ENCODE measurements around the gene ECEL1. TPM values are rescaled to one million over a fixed set of nuclear protein-coding genes. Genes with fewer than 3 reads are reported as not detected.
"Not testable (repeated sequence)": the region's sequence is repeated elsewhere in the genome, so short reads cannot be mapped to it uniquely, and the experiment has no call there.

The ECEL1 gene
- total and polyA plus RNA-seq, 9 donors: 0.18 to 0.45 (median 0.33) TPM

- no peak for DNase-seq
- Histone ChIP-seq H3K36me3 (ENCODE audit: control insufficient read depth, insufficient read depth, low read length) (no peaks in the 10 kb centered on the region), H3K4me3 (ENCODE audit: low read length) (no peak overlapping the region), H3K27ac (ENCODE audit: low read length) (no peak overlapping the region), H3K9me3 (replicated peaks; ENCODE audit: control insufficient read depth, low read depth, low read length) (no peaks in the 10 kb centered on the region), H3K4me1 (ENCODE audit: control insufficient read depth, insufficient read depth, low read length) (peaks cover 11% of the 10 kb centered on the region), H3K27me3 (ENCODE audit: control insufficient read depth, insufficient read depth, low read length) (no peaks in the 10 kb centered on the region)
- WGBS (ENCODE audit: insufficient coverage): 75% methylated on average over 12 of the region's 12 CpGs
Observed at GRCh38 chr2:232441147-232441651, 46.4 kb downstream of the ECEL1 start.

DNA sequence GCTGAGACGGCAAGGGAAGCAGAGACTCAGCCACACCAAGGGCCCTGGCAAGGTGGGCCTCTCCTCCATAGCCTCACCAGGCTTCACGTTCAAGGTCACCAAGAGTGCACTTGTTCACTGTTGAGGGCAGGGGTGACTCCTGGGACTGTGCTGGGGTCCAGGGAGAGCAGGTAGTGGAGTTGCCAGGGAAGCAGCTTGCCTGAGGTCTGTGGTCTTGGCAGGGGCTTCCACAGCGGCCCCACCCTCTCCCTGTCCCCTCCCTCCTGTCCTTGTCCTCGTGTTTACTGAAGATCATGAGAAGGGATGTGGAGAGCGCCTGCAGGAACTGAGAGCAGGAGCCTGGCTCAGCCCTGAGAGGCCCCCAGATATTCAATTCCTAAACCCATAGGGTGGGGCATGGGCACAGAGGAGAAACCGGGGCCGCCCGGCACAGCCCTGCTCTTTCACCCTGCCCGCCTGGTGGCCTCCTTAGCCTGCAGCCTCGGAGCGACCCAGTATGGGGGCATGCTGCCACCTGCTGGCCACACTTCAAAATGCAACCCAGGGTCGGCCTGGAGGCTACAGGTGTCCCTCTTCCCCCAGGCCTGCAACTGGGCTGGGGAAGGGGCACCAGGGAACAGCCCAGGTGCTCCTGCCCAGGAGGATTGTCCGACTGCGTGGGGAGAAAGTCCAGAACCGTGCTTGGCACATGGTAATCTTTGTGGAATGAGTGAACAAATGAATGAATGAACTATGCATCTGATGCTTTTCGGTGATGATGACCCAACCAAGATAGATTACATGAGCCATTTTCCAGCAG, 47.2 kb downstream of the ECEL1 start:
- WGBS (ENCODE audit: insufficient coverage): 12% methylated on average over 11 of the region's 16 CpGs
- peaks cover 11% of the 10 kb centered on the region for H3K4me1 ChIP-seq (ENCODE audit: control insufficient read depth, insufficient read depth, low read length)
- not testable (repeated sequence) for H3K4me3 ChIP-seq (ENCODE audit: low read length); H3K27ac ChIP-seq (ENCODE audit: low read length); H3K9me3 ChIP-seq (replicated peaks; ENCODE audit: control insufficient read depth, low read depth, low read length); H3K36me3 ChIP-seq (ENCODE audit: control insufficient read depth, insufficient read depth, low read length); H3K27me3 ChIP-seq (ENCODE audit: control insufficient read depth, insufficient read depth, low read length)
- peak; percentile 72 for DNase-seq

DNA sequence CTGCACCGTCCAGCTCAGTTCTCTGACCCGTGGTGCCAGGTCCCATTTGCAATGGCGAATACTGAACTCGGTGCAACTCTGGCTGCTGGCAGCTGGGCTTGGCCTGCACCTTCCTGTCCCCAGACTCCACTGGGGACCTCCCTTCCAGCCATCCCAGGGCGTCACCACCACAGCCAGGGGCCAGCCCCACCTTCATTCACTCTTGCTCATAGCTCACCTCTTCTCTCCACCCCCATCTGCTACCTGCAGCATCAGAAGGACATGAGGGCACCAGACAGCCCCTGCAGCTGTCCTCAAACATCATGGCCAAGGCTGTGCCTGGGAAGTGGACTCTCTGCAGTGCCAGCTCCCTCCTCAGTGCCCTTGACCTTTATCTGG, 47.9 kb downstream of the ECEL1 start:
- H3K9me3 ChIP-seq (replicated peaks; ENCODE audit: control insufficient read depth, low read depth, low read length): no peaks in the 10 kb centered on the region
- peaks cover 4% of the 10 kb centered on the region for H3K27me3 ChIP-seq (ENCODE audit: control insufficient read depth, insufficient read depth, low read length)
- DNase-seq: no peak
- H3K4me1 ChIP-seq (ENCODE audit: control insufficient read depth, insufficient read depth, low read length): peaks cover 11% of the 10 kb centered on the region
- 40% methylated on average over 2 of the region's 5 CpGs for WGBS (ENCODE audit: insufficient coverage)
- no peak overlapping the region for H3K27ac ChIP-seq (ENCODE audit: low read length)
- H3K4me3 ChIP-seq (ENCODE audit: low read length): no peak overlapping the region
- no peaks in the 10 kb centered on the region for H3K36me3 ChIP-seq (ENCODE audit: control insufficient read depth, insufficient read depth, low read length)

- Histone ChIP-seq H3K27me3 (ENCODE audit: control insufficient read depth, insufficient read depth, low read length) (peaks cover 4% of the 10 kb centered on the region), H3K27ac (ENCODE audit: low read length) (no peak overlapping the region), H3K36me3 (ENCODE audit: control insufficient read depth, insufficient read depth, low read length) (no peaks in the 10 kb centered on the region), H3K4me1 (ENCODE audit: control insufficient read depth, insufficient read depth, low read length) (peaks cover 11% of the 10 kb centered on the region), H3K4me3 (ENCODE audit: low read length) (no peak overlapping the region), H3K9me3 (replicated peaks; ENCODE audit: control insufficient read depth, low read depth, low read length) (no peaks in the 10 kb centered on the region)
- DNase-seq: no peak
- WGBS (ENCODE audit: insufficient coverage): 86% methylated on average over 16 of the region's 22 CpGs
Observed at GRCh38 chr2:232438951-232439757, 48.5 kb downstream of the ECEL1 start.

GRCh38 chr2:232438091-232438490, 49.5 kb downstream of the ECEL1 start:
- no peak overlapping the region for H3K4me3 ChIP-seq (ENCODE audit: low read length)
- H3K4me1 ChIP-seq (ENCODE audit: control insufficient read depth, insufficient read depth, low read length): peaks cover 8% of the 10 kb centered on the region
- DNase-seq: no peak
- 74% methylated on average over 8 of the region's 12 CpGs for WGBS (ENCODE audit: insufficient coverage)
- H3K36me3 ChIP-seq (ENCODE audit: control insufficient read depth, insufficient read depth, low read length): no peaks in the 10 kb centered on the region
- peaks cover 4% of the 10 kb centered on the region for H3K27me3 ChIP-seq (ENCODE audit: control insufficient read depth, insufficient read depth, low read length)
- H3K27ac ChIP-seq (ENCODE audit: low read length): no peak overlapping the region
- no peaks in the 10 kb centered on the region for H3K9me3 ChIP-seq (replicated peaks; ENCODE audit: control insufficient read depth, low read depth, low read length)

GRCh38 chr2:232437195-232437571, 50.5 kb downstream of the ECEL1 start:
- H3K9me3 ChIP-seq (replicated peaks; ENCODE audit: control insufficient read depth, low read depth, low read length): no peaks in the 10 kb centered on the region
- no peak overlapping the region for H3K4me3 ChIP-seq (ENCODE audit: low read length)
- peaks cover 6% of the 10 kb centered on the region for H3K4me1 ChIP-seq (ENCODE audit: control insufficient read depth, insufficient read depth, low read length)
- peaks cover 4% of the 10 kb centered on the region for H3K27me3 ChIP-seq (ENCODE audit: control insufficient read depth, insufficient read depth, low read length)
- H3K27ac ChIP-seq (ENCODE audit: low read length): no peak overlapping the region
- no peak for DNase-seq
- 87% methylated on average over 12 of the region's 12 CpGs for WGBS (ENCODE audit: insufficient coverage)
- no peaks in the 10 kb centered on the region for H3K36me3 ChIP-seq (ENCODE audit: control insufficient read depth, insufficient read depth, low read length)

- no peaks in the 10 kb centered on the region for H3K9me3 ChIP-seq (replicated peaks; ENCODE audit: control insufficient read depth, low read depth, low read length)
- H3K4me1 ChIP-seq (ENCODE audit: control insufficient read depth, insufficient read depth, low read length): peaks cover 3% of the 10 kb centered on the region
Observed at GRCh38 chr2:232436381-232437194, 51.0 kb downstream of the ECEL1 start.

GRCh38 chr2:232435805-232436204, 51.8 kb downstream of the ECEL1 start:
- Histone ChIP-seq H3K9me3 (replicated peaks; ENCODE audit: control insufficient read depth, low read depth, low read length) (no peaks in the 10 kb centered on the region), H3K36me3 (ENCODE audit: control insufficient read depth, insufficient read depth, low read length) (no peaks in the 10 kb centered on the region), H3K4me3 (ENCODE audit: low read length) (no peak overlapping the region), H3K27me3 (ENCODE audit: control insufficient read depth, insufficient read depth, low read length) (peaks cover 4% of the 10 kb centered on the region), H3K27ac (ENCODE audit: low read length) (no peak overlapping the region), H3K4me1 (ENCODE audit: control insufficient read depth, insufficient read depth, low read length) (peaks cover 3% of the 10 kb centered on the region)
- WGBS (ENCODE audit: insufficient coverage): 76% methylated on average over 5 of the region's 7 CpGs
- no peak for DNase-seq

More at GRCh38 chr2:232436381-232437194, 51.0 kb downstream of the ECEL1 start:
- H3K27ac ChIP-seq (ENCODE audit: low read length): no peak overlapping the region
- peaks cover 4% of the 10 kb centered on the region for H3K27me3 ChIP-seq (ENCODE audit: control insufficient read depth, insufficient read depth, low read length)
- 89% methylated on average over 10 of the region's 15 CpGs for WGBS (ENCODE audit: insufficient coverage)
- no peaks in the 10 kb centered on the region for H3K36me3 ChIP-seq (ENCODE audit: control insufficient read depth, insufficient read depth, low read length)
- DNase-seq: no peak
- no peak overlapping the region for H3K4me3 ChIP-seq (ENCODE audit: low read length)

- no peak overlapping the region for H3K4me3 ChIP-seq (ENCODE audit: low read length)
- no peak overlapping the region for H3K27ac ChIP-seq (ENCODE audit: low read length)
- H3K36me3 ChIP-seq (ENCODE audit: control insufficient read depth, insufficient read depth, low read length): no peaks in the 10 kb centered on the region
- H3K4me1 ChIP-seq (ENCODE audit: control insufficient read depth, insufficient read depth, low read length): peaks cover 3% of the 10 kb centered on the region
- H3K9me3 ChIP-seq (replicated peaks; ENCODE audit: control insufficient read depth, low read depth, low read length): no peaks in the 10 kb centered on the region
- H3K27me3 ChIP-seq (ENCODE audit: control insufficient read depth, insufficient read depth, low read length): peaks cover 4% of the 10 kb centered on the region
- 70% methylated on average over 4 of the region's 4 CpGs for WGBS (ENCODE audit: insufficient coverage)
- no peak for DNase-seq
Observed at GRCh38 chr2:232435375-232435648, 52.3 kb downstream of the ECEL1 start.

Measured in muscle of leg (tissue), 11 donors.